Measurements from ENCODE around the gene PBXIP1. TPM values are rescaled to one million over a fixed set of nuclear protein-coding genes. Genes with fewer than 3 reads are reported as not detected.

PBXIP1 gene
- total RNA-seq, 1 experiment from 2014 or later, result 26.5 TPM

GRCh38 chr1:154999571-155000410 lies 43.9 kb upstream of the PBXIP1 start:
- H3K27me3 Mint-ChIP-seq (ENCODE audit: low read depth), result no peaks in the 10 kb centered on the region; the same call in 1 of the 2 replicates
- peak overlapping the region; percentile 88 for H3K4me3 Mint-ChIP-seq
- ATAC-seq (no peak), DNase-seq (ENCODE audit: low spot score) (peak; percentile 77)
- H3K9me3 Mint-ChIP-seq, result no peaks in the 10 kb centered on the region
- ChIA-PET CTCF (interaction anchor here (0.6 to 10.3 kb wide), 38 partner anchors 8 to 440 kb away, joined by 3 to 176 read pairs (median 8); partner anchors contain the start of genes ADAM15, EFNA3, EFNA4 and FLAD1), POLR2A (interaction anchor here (1.0 to 13.0 kb wide), 11 partner anchors 9 to 194 kb away, joined by 4 to 176 read pairs (median 7); partner anchors contain the start of genes CKS1B, FLAD1, PBXIP1 and PMVK)
- H3K4me1 Mint-ChIP-seq, result peaks cover 25% of the 10 kb centered on the region
- H3K27ac Mint-ChIP-seq, result peak overlapping the region; percentile 99
- H3K36me3 Mint-ChIP-seq, result no peaks in the 10 kb centered on the region
- TF ChIP-seq ETV6 (CRISPR knock-in tag; IDR thresholded peaks at IDR 0.05) (peak; percentile 30; the same call in 1 of the 2 replicates), ZNF317 (CRISPR knock-in tag; IDR thresholded peaks at IDR 0.05; ENCODE audit: borderline replicate concordance, low read depth) (no peak), ATF3 (CRISPR knock-in tag; conservative IDR thresholded peaks at IDR 0.05) (no peak), E2F1 (CRISPR knock-in tag; IDR thresholded peaks at IDR 0.05) (no peak), MYBL2 (CRISPR knock-in tag; IDR thresholded peaks at IDR 0.05) (no peak), RORB (CRISPR knock-in tag; IDR thresholded peaks at IDR 0.05) (no peak), ERG (CRISPR knock-in tag; IDR thresholded peaks at IDR 0.05) (no peak), USF1 (CRISPR knock-in tag; IDR thresholded peaks at IDR 0.05) (peak; percentile 66; the same call in 1 of the 2 replicates), NR1H2 (CRISPR knock-in tag; IDR thresholded peaks at IDR 0.05) (no peak), TEAD1 (CRISPR knock-in tag; IDR thresholded peaks at IDR 0.05) (no peak), RELA (CRISPR knock-in tag; IDR thresholded peaks at IDR 0.05; ENCODE audit: borderline replicate concordance) (no peak), E2F5 (CRISPR knock-in tag; IDR thresholded peaks at IDR 0.05) (peak; percentile 36; the same call in 1 of the 2 replicates), NR3C1 (CRISPR knock-in tag; conservative IDR thresholded peaks at IDR 0.05; ENCODE audit: low read depth) (no peak), PREB (CRISPR knock-in tag; IDR thresholded peaks at IDR 0.05; ENCODE audit: borderline replicate concordance) (0 out of 2 replicates have a peak, but pooled peaks have one; percentile 56), ZNF423 (CRISPR knock-in tag; IDR thresholded peaks at IDR 0.05) (no peak), EMX1 (CRISPR knock-in tag; IDR thresholded peaks at IDR 0.05) (no peak), PRRX2 (CRISPR knock-in tag; IDR thresholded peaks at IDR 0.05) (no peak), ELF4 (CRISPR knock-in tag; IDR thresholded peaks at IDR 0.05; ENCODE audit: low read depth) (no peak), NFATC4 (CRISPR knock-in tag; IDR thresholded peaks at IDR 0.05) (no peak), CTCF (IDR thresholded peaks at IDR 0.05) (no peak), ZBTB21 (CRISPR knock-in tag; IDR thresholded peaks at IDR 0.05; ENCODE audit: borderline replicate concordance) (no peak)
- TF ChIP-seq, protein P1, sequence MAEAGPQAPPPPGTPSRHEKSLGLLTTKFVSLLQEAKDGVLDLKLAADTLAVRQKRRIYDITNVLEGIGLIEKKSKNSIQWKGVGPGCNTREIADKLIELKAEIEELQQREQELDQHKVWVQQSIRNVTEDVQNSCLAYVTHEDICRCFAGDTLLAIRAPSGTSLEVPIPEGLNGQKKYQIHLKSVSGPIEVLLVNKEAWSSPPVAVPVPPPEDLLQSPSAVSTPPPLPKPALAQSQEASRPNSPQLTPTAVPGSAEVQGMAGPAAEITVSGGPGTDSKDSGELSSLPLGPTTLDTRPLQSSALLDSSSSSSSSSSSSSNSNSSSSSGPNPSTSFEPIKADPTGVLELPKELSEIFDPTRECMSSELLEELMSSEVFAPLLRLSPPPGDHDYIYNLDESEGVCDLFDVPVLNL (CRISPR knock-in tag; IDR thresholded peaks at IDR 0.05; ENCODE audit: borderline replicate concordance, low read depth), result no peak
- TF ChIP-seq, protein P2, sequence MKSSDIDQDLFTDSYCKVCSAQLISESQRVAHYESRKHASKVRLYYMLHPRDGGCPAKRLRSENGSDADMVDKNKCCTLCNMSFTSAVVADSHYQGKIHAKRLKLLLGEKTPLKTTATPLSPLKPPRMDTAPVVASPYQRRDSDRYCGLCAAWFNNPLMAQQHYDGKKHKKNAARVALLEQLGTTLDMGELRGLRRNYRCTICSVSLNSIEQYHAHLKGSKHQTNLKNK (CRISPR knock-in tag; IDR thresholded peaks at IDR 0.05), result 0 out of 2 replicates have a peak, but pooled peaks have one; percentile 22
- TF ChIP-seq, protein P3, sequence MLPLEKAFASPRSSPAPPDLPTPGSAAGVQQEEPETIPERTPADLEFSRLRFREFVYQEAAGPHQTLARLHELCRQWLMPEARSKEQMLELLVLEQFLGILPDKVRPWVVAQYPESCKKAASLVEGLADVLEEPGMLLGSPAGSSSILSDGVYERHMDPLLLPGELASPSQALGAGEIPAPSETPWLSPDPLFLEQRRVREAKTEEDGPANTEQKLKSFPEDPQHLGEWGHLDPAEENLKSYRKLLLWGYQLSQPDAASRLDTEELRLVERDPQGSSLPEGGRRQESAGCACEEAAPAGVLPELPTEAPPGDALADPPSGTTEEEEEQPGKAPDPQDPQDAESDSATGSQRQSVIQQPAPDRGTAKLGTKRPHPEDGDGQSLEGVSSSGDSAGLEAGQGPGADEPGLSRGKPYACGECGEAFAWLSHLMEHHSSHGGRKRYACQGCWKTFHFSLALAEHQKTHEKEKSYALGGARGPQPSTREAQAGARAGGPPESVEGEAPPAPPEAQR (CRISPR knock-in tag; IDR thresholded peaks at IDR 0.05), result no peak
- TF ChIP-seq, protein P4, sequence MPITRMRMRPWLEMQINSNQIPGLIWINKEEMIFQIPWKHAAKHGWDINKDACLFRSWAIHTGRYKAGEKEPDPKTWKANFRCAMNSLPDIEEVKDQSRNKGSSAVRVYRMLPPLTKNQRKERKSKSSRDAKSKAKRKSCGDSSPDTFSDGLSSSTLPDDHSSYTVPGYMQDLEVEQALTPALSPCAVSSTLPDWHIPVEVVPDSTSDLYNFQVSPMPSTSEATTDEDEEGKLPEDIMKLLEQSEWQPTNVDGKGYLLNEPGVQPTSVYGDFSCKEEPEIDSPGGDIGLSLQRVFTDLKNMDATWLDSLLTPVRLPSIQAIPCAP (CRISPR knock-in tag; IDR thresholded peaks at IDR 0.05), result peak; percentile 36; the same call in 1 of the 2 replicates

Data from WTC11 (cell line).